Measurements from ENCODE around the gene RNF208. TPM values are rescaled to one million over a fixed set of nuclear protein-coding genes. Genes with fewer than 3 reads are reported as not detected.

Gene RNF208
- total RNA-seq, 1 donor from 2014 or later: 4.3 TPM

GRCh38 chr9:137188086-137188489 lies 34.0 kb downstream of the RNF208 start:
- FAIRE-seq (no peak), DNase-seq (ENCODE audit: low read depth) (no peak)
- H3K4me3 ChIP-seq (ENCODE audit: insufficient read depth, low read depth, low read length): peak overlapping the region; percentile 94
- peaks cover 63% of the 10 kb centered on the region for H4K20me1 ChIP-seq (ENCODE audit: insufficient read depth, low read length)
- no peak overlapping the region for H3K27ac Mint-ChIP-seq (ENCODE audit: unreplicated experiment)
- peaks cover 19% of the 10 kb centered on the region for H3K4me1 ChIP-seq (ENCODE audit: insufficient read depth, low read length)
- no peaks in the 10 kb centered on the region for H3K9me3 Mint-ChIP-seq (ENCODE audit: unreplicated experiment)
- no peaks in the 10 kb centered on the region for H3K9me3 ChIP-seq (ENCODE audit: insufficient read depth, low read depth, low read length)
- H3K4me1 Mint-ChIP-seq (ENCODE audit: low read depth, unreplicated experiment): peaks cover 16% of the 10 kb centered on the region
- TF ChIP-seq EZH2 (IDR thresholded peaks at IDR 0.05; ENCODE audit: insufficient read depth, low read length): no peak
- no peak for TF ChIP-seq CTCF (IDR thresholded peaks at IDR 0.05; ENCODE audit: insufficient read depth, low read depth, low read length)
- H3K79me2 ChIP-seq (ENCODE audit: insufficient read depth, low read length): peaks cover 70% of the 10 kb centered on the region
- peak overlapping the region; percentile 94 for H3K4me3 Mint-ChIP-seq (ENCODE audit: unreplicated experiment)
- H3K27ac ChIP-seq (ENCODE audit: low read depth, low read length): peak overlapping the region; percentile 90
- peak overlapping the region; percentile 99 for H3K4me2 ChIP-seq (ENCODE audit: low read length)
- peak overlapping the region; percentile 87 for H2AFZ ChIP-seq (ENCODE audit: low read depth, low read length)
- H3K36me3 Mint-ChIP-seq (ENCODE audit: low read depth, unreplicated experiment): peaks cover 7% of the 10 kb centered on the region
- no peaks in the 10 kb centered on the region for H3K27me3 Mint-ChIP-seq (ENCODE audit: low read depth, unreplicated experiment)
- H3K36me3 ChIP-seq (ENCODE audit: insufficient read depth, low read length): peaks cover 3% of the 10 kb centered on the region
- H3K9ac ChIP-seq (ENCODE audit: low read length): peak overlapping the region; percentile 93
- H3K27me3 ChIP-seq (ENCODE audit: insufficient read depth, low read length): no peaks in the 10 kb centered on the region

GRCh38 chr9:137187386-137187785 lies 34.7 kb downstream of the RNF208 start:
- H3K36me3 Mint-ChIP-seq (ENCODE audit: low read depth, unreplicated experiment): peaks cover 7% of the 10 kb centered on the region
- FAIRE-seq: no peak
- H3K9me3 Mint-ChIP-seq (ENCODE audit: unreplicated experiment): no peaks in the 10 kb centered on the region
- Histone ChIP-seq H3K4me2 (ENCODE audit: low read length) (peak overlapping the region; percentile 99), H3K36me3 (ENCODE audit: insufficient read depth, low read length) (peaks cover 3% of the 10 kb centered on the region), H3K27me3 (ENCODE audit: insufficient read depth, low read length) (no peaks in the 10 kb centered on the region), H2AFZ (ENCODE audit: low read depth, low read length) (no peak overlapping the region), H3K4me1 (ENCODE audit: insufficient read depth, low read length) (peaks cover 19% of the 10 kb centered on the region), H3K79me2 (ENCODE audit: insufficient read depth, low read length) (peaks cover 68% of the 10 kb centered on the region), H3K4me3 (ENCODE audit: insufficient read depth, low read depth, low read length) (peak overlapping the region; percentile 94), H3K27ac (ENCODE audit: low read depth, low read length) (no peak overlapping the region), H3K9ac (ENCODE audit: low read length) (peak overlapping the region; percentile 93), H3K9me3 (ENCODE audit: insufficient read depth, low read depth, low read length) (no peaks in the 10 kb centered on the region), H4K20me1 (ENCODE audit: insufficient read depth, low read length) (peaks cover 56% of the 10 kb centered on the region)
- no peak for DNase-seq (ENCODE audit: low read depth)
- peak overlapping the region; percentile 94 for H3K4me3 Mint-ChIP-seq (ENCODE audit: unreplicated experiment)
- H3K27ac Mint-ChIP-seq (ENCODE audit: unreplicated experiment): peak overlapping the region; percentile 69
- H3K4me1 Mint-ChIP-seq (ENCODE audit: low read depth, unreplicated experiment): peaks cover 16% of the 10 kb centered on the region
- no peaks in the 10 kb centered on the region for H3K27me3 Mint-ChIP-seq (ENCODE audit: low read depth, unreplicated experiment)
- TF ChIP-seq CTCF (IDR thresholded peaks at IDR 0.05; ENCODE audit: insufficient read depth, low read depth, low read length) (no peak), EZH2 (IDR thresholded peaks at IDR 0.05; ENCODE audit: insufficient read depth, low read length) (no peak)

GRCh38 chr9:137186385-137186784 lies 35.7 kb downstream of the RNF208 start:
- Mint-ChIP-seq H3K9me3 (ENCODE audit: unreplicated experiment) (no peaks in the 10 kb centered on the region), H3K27ac (ENCODE audit: unreplicated experiment) (peak overlapping the region; percentile 12), H3K4me1 (ENCODE audit: low read depth, unreplicated experiment) (peaks cover 16% of the 10 kb centered on the region), H3K36me3 (ENCODE audit: low read depth, unreplicated experiment) (peaks cover 10% of the 10 kb centered on the region), H3K4me3 (ENCODE audit: unreplicated experiment) (peak overlapping the region; percentile 94), H3K27me3 (ENCODE audit: low read depth, unreplicated experiment) (no peaks in the 10 kb centered on the region)
- Histone ChIP-seq H3K36me3 (ENCODE audit: insufficient read depth, low read length) (peaks cover 3% of the 10 kb centered on the region), H3K9ac (ENCODE audit: low read length) (no peak overlapping the region), H2AFZ (ENCODE audit: low read depth, low read length) (no peak overlapping the region), H3K4me2 (ENCODE audit: low read length) (peak overlapping the region; percentile 99), H3K79me2 (ENCODE audit: insufficient read depth, low read length) (peaks cover 60% of the 10 kb centered on the region), H3K4me3 (ENCODE audit: insufficient read depth, low read depth, low read length) (no peak overlapping the region), H4K20me1 (ENCODE audit: insufficient read depth, low read length) (peaks cover 50% of the 10 kb centered on the region), H3K9me3 (ENCODE audit: insufficient read depth, low read depth, low read length) (no peaks in the 10 kb centered on the region), H3K4me1 (ENCODE audit: insufficient read depth, low read length) (peaks cover 19% of the 10 kb centered on the region), H3K27ac (ENCODE audit: low read depth, low read length) (no peak overlapping the region), H3K27me3 (ENCODE audit: insufficient read depth, low read length) (no peaks in the 10 kb centered on the region)
- FAIRE-seq: no peak
- no peak for TF ChIP-seq CTCF (IDR thresholded peaks at IDR 0.05; ENCODE audit: insufficient read depth, low read depth, low read length)
- no peak for TF ChIP-seq EZH2 (IDR thresholded peaks at IDR 0.05; ENCODE audit: insufficient read depth, low read length)
- DNase-seq (ENCODE audit: low read depth): no peak
